IPS-NIHi11 (cell line): Measurements from ENCODE around the gene PRAMEF14.
"Not testable (repeated sequence)": the region's sequence is repeated elsewhere in the genome, so short reads cannot be mapped to it uniquely, and the experiment has no call there.

Experiments used
- DNase-seq: peaks from one replicate; pipeline ENCODE4 v3.0.0; 2012; ENCODE audit warnings: mixed read lengths, low spot score

The PRAMEF14 gene, protein sequence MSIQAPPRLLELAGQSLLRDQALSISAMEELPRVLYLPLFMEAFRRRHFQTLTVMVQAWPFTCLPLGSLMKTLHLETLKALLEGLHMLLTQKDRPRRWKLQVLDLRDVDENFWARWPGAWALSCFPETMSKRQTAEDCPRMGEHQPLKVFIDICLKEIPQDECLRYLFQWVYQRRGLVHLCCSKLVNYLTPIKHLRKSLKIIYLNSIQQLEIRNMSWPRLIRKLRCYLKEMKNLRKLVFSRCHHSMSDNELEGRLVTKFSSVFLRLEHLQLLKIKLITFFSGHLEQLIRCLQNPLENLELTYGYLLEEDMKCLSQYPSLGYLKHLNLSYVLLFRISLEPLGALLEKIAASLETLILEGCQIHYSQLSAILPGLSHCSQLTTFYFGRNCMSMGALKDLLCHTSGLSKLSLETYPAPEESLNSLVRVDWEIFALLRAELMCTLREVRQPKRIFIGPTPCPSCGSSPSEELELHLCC

DNA sequence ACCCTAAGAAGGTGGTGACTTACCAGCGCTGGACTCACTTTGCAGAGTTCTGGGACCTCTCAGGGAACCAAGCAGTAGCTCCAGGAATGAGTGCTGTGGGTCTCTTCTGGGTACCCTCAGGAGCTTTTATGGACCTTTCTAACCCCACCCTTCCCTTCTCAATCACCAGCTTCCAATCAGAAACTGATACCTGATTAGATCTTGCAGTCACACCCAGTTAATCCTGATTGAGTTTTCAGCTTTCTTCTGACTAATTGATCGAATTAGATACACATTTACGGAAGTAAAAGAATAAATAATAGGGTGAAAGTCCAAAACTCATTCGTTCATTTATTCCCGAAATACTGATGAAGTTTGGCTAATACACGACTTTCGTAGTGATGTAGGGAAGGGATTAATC lies at the start of gene PRAMEF14:
Gene PRAMEF14, minus strand, starts transcription at position 101 of the 400 bp plus-strand sequence. CDS start 1,820 bp downstream, outside the sequence.
- not testable (repeated sequence) for DNase-seq

DNA sequence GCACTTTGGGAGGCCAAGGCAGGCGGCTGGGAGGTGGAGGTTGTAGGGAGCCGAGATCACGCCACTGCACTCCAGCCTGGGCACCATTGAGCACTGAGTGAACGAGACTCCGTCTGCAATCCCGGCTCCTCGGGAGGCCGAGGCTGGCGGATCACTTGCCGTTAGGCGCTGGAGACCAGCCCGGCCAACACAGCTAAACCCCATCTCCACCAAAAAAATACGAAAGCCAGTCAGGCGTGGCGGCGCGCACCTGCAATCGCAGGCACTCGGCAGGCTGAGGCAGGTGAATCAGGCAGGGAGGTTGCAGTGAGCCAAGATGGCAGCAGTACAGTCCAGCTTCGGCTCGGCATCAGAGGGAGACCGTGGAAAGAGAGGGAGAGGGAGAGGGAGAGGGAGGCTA lies 48.4 kb upstream of the PRAMEF14 start:
- not testable (repeated sequence) for DNase-seq

DNA sequence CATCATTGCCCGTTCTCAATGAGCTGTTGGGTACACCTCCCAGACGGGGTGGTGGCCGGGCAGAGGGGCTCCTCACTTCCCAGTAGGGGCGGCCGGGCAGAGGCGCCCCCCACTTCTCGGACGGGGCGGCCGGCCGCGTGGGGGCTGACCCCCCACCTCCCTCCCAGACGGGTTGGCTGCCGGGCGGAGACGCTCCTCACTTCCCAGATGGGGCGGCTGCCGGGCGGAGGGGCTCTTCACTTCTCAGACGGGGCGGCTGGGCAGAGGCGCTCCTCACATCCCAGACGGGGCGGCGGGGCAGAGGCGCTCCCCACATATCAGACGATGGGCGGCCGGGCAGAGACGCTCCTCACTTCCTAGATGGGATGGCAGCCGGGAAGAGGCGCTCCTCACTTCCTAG lies 47.8 kb upstream of the PRAMEF14 start:
- DNase-seq, result not testable (repeated sequence)

DNA sequence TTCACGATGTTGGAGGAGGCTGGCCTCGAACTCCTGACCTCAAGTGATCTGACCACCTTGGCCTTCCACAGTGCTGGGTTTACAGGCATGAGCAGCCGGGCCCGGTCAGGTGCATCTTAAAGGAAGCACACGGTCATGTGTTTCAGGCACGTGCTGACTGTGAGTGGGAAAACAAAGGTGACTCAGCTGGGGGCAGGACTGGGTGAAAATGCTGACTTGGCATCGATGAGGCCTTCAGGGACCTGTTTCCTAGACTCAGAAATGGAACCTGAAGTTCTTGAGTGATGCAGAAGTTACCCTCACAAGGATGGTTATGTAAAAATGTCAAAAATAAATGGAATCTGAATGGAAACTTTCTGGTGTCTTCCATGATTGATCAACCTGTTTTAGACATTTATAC lies 46.1 kb upstream of the PRAMEF14 start:
- DNase-seq, result not testable (repeated sequence)

DNA sequence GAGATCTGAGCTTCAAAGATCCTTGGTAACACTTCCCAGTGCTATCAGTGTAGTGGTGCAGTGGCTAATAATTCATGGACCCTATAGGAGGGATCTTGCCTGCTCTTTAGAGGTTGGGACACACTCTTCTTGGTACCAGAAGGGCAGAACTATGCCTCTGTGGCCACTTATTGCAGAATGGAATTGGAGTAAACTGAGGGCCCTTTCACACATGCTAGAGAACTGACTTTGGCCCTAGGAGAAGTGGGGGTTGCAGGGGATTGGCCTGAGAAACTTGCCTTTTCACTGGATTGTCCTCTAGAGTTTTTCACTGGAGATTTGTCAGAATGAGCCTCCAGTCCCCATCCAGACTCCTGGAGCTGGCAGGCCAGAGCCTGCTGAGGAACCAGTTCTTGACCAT lies 42.4 kb upstream of the PRAMEF14 start, which contains the start of gene PRAMEF17:
Gene PRAMEF17, plus strand, starts transcription at position 301 of the 400 bp plus-strand sequence. Its CDS starts 26 bp downstream, at position 327.
- DNase-seq, result not testable (repeated sequence)

DNA sequence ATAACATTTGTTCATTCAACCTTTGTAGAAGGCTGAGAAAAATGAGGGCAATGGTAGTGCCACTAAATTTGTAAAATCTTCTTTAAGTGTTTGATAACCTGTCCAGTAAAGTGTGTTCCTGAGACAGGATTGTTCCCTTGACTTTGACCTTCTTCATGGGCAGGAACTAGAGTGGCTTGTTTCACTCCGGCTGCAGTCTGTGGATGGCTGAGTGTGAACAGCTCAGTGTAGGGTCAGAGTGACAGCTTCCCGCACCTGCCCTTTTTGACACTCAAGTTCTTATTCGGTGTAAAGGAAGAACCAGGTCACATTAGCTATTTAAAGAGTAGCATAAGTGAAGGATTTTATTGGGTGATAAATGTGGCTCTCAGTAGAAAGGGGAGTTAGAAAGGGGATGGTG lies 33.4 kb upstream of the PRAMEF14 start:
- not testable (repeated sequence) for DNase-seq

DNA sequence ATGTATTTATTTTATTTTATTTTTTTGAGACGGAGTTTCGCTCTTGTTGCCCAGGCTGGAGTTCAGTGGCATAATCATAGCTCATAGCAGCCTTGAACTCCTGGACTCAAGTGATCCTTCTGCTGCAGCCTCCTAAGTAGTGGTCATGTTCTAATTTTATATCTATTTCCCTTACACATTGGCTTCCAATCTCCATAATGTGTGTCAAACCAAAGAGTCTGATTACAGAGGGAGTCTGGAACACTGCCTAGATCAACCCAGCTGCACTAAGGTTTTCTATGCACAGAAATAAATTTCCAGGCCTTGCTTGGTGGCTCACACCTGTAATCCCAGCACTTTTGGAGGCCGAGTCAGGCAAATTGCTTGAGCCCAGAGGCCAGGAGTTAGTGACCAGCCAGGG lies 32.0 kb upstream of the PRAMEF14 start:
- not testable (repeated sequence) for DNase-seq

DNA sequence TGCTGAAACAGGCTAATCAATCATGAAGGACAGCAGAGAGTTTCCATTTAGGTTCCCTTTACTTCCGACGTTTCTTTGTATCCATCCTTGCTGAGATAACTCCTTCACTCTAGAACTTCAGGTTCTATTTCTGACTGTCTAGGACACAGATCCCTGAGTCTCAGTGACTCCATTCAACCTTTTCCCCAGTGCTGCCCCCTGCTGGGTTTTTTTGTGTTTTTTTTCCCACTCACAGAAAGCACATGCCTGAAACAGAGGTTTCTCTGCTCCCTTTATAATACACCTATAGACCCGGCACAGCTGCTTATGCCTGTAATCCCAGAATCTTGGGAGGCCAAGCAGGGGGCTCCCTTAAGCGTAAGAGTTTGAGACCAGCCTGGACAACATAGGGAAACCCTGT lies 21.6 kb upstream of the PRAMEF14 start:
- DNase-seq, result not testable (repeated sequence)

DNA sequence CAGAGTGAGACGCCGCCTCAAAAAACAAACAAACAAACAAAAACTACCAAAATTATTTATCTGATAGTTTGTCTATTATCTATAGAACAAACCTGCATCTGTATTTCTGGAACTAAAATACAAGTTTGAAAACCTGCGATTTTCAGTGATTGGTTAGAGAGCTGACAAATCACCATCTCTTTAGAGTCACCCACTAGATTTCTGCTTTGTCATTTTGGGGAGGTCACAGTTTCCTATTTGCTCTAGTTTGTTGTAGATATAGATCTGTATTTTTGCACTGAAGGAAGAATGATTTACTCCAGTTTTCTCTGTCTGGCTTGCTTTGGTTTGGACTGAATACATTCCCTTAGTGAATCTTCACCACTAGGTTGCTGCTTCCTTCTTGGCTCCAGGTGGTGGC lies 19.6 kb upstream of the PRAMEF14 start:
- DNase-seq, result not testable (repeated sequence)

DNA sequence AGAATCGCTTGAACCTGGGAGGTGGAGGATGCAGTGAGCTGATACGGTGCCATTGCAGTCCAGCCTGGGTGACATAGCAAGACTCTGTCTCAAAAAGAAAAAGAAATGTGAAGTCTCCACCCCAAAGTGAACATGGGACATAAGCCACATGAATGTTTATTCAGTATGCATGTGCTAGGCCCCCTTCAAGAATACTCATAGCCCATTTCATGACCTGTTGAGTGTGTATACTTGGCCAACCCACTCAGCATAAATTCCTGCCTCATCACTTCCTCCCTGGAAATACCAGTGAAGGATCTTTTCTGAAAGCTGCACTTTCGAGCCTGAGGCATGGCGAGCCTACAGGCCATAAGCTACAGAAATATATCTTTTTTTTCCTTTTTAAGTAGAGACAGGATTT lies 18.0 kb upstream of the PRAMEF14 start:
- DNase-seq, result not testable (repeated sequence)

DNA sequence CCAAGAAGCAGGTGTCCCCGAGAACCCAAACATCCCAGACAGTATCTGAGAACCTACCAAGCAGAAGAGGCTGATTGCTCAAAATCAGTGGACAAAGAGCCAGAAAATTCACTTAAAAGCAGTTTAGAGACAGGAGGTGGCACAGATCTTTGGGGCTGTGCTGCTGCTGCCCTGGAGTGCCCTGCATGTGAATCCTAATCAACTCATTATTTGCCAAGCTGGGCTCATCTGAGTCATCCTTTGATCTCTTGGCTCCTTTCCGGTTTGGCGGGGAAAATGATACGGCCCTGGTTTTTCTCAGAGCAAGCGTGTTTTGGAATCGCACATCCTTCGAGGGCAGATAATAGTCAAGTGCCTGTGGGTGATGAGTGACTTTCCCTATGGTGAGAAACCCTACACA lies 15.4 kb upstream of the PRAMEF14 start:
- DNase-seq, result not testable (repeated sequence)

DNA sequence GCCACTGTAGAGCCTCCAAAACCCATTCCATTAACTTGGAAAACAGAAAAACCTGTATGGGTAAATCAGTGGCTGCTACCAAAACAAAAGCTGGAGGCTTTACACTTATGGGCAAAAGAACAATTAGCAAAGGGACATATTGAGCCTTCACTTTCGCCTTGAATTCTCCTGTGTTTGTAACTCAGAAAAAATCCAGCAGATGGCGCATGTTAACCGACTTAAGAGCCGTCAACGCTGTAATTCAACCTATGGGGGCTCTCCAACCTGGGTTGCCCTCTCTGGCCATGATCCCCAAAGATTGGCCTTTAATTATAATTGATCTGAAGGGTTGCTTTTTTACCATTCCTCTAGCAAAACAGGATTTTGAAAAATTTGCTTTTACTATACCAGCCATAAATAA lies 9.8 kb upstream of the PRAMEF14 start:
- DNase-seq, result peak; percentile 26

DNA sequence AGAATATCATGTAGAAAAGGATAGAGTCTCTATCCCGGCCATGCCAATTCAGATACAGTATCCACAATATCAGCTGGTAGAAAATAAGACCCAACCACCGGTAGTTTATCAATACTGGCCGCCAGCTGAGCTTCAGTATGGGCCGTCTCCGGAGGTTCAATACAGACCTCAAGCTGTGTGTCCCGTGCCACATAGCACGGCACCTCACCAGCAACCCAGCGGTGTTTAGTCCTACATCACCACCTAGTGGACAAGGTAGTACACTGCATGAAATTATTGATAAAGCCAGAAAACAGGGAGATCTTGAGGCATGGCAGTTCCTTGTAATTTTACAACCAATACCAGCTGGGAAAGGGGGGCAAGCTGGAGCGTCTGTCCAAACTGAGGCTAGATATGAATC lies 7.5 kb upstream of the PRAMEF14 start:
- DNase-seq, result not testable (repeated sequence)

DNA sequence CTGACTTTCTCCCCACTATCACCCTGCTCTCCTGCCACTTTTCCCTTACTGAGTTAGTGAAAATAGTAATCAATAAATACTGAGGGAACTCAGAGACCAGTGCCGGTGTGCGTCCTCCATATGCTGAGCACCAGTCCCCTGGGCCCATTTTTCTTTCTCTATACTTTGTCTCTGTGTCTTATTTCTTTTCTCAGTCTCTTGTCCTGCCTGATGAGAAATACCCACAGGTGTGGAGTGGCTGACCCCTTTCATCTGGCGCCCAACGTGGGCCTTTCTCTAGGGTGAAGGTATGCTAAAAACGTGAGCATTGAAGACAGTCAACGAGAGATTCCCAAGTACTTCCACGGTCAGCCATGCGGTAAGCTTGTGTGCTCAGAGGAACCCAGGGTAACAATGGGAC lies 6.5 kb upstream of the PRAMEF14 start:
- DNase-seq, result not testable (repeated sequence)

DNA sequence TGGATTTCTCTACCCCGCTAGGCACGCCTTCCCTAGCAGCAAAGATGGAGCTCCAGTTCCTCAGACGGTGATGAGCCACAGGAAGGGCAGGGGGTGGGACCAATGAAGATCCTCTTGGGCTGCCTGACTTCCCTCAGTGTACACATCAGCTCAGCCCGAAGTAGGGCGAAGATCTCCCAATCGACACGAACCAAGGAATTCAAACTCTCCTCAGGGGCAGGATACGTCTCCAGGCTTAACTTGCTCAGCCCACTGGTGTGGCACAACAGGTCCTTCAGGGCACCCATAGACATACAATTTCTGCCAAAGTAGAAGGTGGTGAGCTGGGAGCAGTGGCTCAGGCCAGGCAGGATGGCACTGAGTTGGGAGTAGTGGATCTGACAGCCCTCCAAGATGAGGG lies 4.4 kb downstream of the PRAMEF14 start:
- not testable (repeated sequence) for DNase-seq

DNA sequence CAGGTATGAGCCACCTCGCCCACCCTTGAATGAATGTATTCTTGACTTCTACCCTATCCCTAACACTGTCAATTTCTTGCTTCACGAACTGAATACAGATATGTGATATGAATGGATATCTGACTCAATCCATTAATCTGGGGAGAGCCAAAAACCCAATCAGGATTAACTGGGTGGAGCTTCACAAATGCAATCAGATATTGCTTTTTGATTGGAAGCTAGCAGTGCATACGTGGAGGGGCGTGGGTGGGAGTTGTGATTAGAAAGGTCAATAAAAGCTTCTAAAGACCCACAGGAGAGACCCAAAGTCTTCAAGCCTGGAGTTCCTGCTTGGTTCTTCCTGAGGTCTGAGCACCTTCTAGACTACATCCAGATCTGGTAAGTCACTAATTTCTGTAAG lies 31.7 kb downstream of the PRAMEF14 start, which contains the start of gene PRAMEF15:
Gene PRAMEF15, plus strand, starts transcription at position 301 of the 400 bp plus-strand sequence. CDS start 2,827 bp downstream, outside the sequence.
- not testable (repeated sequence) for DNase-seq

DNA sequence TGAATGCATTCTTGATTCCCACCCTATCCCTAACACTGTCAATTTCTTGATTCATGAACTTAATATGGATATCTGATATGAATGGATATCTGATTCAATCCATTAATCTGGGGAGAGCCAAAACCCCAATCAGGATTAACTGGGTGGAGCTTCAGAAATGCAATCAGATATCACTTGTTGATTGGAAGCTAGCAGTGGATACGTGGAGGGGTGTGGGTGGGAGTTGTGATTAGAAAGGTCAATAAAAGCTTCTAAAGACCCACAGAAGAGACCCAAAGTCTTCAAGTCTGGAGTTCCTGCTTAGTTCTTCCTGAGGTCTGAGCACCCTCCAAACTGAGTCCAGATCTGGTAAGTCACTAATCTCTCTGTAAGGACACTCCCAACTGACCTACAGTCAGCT lies 43.7 kb downstream of the PRAMEF14 start, which contains the start of gene PRAMEF33:
Gene PRAMEF33, plus strand, starts transcription at position 301 of the 400 bp plus-strand sequence. CDS start 2,416 bp downstream, outside the sequence.
- not testable (repeated sequence) for DNase-seq

DNA sequence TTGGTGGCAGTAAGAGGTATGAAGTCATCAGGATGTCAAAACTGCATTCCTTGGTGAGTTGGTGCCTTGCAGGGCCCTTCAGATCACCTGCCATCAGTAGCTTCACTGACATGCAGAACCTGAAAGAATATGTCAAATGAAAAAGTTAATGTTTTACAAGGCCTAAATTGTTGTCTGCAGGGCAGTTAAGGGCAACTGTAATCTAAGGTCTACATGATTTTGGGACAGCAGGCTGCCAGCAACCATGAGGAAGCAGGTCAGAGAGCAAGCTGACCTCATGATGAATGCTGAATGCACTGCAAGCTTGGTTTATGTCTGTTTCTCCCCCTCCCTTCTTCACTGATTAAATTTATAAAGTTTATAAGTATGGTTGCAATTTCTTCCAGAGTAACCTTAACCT lies 44.7 kb downstream of the PRAMEF14 start:
- not testable (repeated sequence) for DNase-seq

DNA sequence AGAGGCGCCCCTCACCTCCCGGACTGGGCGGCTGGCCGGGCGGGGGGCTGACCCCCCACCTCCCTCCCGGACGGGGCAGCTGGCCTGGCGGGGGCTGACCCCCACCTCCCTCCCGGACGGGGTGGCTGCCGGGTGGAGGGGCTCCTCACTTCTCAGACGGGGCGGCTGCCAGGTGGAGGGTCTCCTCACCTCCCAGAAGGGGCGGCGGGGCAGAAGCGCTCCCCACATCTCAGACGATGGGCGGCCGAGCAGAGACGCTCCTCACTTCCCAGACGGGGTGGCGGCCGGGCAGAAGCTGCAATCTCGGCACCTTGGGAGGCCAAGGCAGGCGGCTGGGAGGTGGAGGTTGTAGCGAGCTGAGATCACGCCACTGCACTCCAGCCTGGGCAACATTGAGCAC lies 48.2 kb downstream of the PRAMEF14 start:
- DNase-seq, result not testable (repeated sequence)

DNA sequence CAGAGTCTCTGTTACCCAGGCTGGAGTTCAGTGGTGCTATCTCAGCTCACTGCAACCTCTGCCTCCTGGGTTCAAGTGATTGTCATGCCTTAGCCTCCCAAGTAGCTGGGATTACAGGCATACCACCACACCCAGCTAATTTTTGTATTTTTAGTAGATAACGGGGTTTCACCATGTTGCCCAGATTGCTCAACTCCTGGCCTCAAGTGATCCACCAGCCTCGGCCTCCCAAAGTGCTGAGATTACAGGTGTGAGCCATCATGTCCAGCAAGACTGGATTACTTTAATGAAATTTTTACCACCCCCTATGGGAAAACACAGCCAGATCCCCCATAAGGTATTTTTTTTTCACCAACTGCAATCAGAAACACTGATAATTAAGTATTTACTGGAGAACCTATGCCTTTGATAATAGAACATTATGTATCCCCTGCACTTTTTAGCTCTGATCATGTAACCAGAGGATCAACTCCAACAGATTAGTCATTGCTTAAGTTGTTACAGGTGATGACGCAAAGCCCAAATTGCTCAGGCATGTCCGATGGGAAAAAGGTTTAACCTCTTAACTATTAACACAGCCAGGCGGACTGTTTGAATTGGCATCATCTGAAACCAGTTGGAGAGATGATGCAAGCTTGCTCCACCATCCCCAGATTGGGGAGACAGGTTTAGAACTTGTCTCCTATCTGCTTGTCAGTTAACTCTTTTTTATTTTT lies 49.6 kb downstream of the PRAMEF14 start:
- not testable (repeated sequence) for DNase-seq
